T47D (cell line): Measurements from ENCODE around the gene SRSF10.

ENCODE experiments used
- DNase-seq, 2 experiments: peaks; one replicate each; pipeline versions ENCODE4 v3.0.0 to v3.0.0-alpha.2; 2011 to 2012; ENCODE audit warnings: low read depth in 1 of 2, low spot score in 1 of 2
- JUND ChIP-seq: IDR thresholded peaks from 2 replicates; pipeline ENCODE4 v1.6.1; 2012; ENCODE audit warnings: low read depth
- in situ Hi-C: cut with HindIII; loops from 2 replicates; pipeline ENCODE4 v1.10.0; 2016; ENCODE audit warnings: low sequenced_read_pairs, low pct_unique_long_range_greater_than_20kb

SRSF10 gene

GRCh38 chr1:23984417-23985186 is 4.5 kb upstream of the SRSF10 start:
- in situ Hi-C loops, result no loop called here
- TF ChIP-seq JUND, result 0 out of 2 replicates have a peak, but pooled peaks have one; percentile 22
- peak; percentile 38 to 63 for DNase-seq

- no peak for DNase-seq
- no peak for TF ChIP-seq JUND
- in situ Hi-C loops, result no loop called here
These were observed 572 bp upstream of the SRSF10 start for GRCh38 chr1:23980728-23981070.

- DNase-seq, result no peak
- no peak for TF ChIP-seq JUND
- in situ Hi-C loops, result no loop called here
These were observed 693 bp downstream of the SRSF10 start for GRCh38 chr1:23979387-23979880.

- no peak for DNase-seq
- in situ Hi-C loops, result no loop called here
- no peak for TF ChIP-seq JUND
These were observed 1.3 kb downstream of the SRSF10 start for GRCh38 chr1:23978805-23979204.

- no peak for DNase-seq
- no peak for TF ChIP-seq JUND
- in situ Hi-C loops, result no loop called here
These were observed 2.3 kb downstream of the SRSF10 start for GRCh38 chr1:23977854-23978191.

GRCh38 chr1:23977187-23977853 is 2.8 kb downstream of the SRSF10 start:
- no peak for DNase-seq
- no peak for TF ChIP-seq JUND
- in situ Hi-C loops, result no loop called here

GRCh38 chr1:23967871-23968270 is 12.3 kb downstream of the SRSF10 start:
- in situ Hi-C loops, result no loop called here
- no peak for DNase-seq
- TF ChIP-seq JUND, result no peak

GRCh38 chr1:23966973-23967493 is 13.1 kb downstream of the SRSF10 start:
- in situ Hi-C loops, result no loop called here
- TF ChIP-seq JUND, result no peak
- no peak for DNase-seq

- in situ Hi-C loops, result no loop called here
- TF ChIP-seq JUND, result no peak
- DNase-seq, result no peak
These were observed 15.1 kb downstream of the SRSF10 start for GRCh38 chr1:23964790-23965740.

GRCh38 chr1:23964235-23964668 is 15.9 kb downstream of the SRSF10 start:
- no peak for TF ChIP-seq JUND
- DNase-seq, result no peak
- in situ Hi-C loops, result no loop called here

- no peak for TF ChIP-seq JUND
- DNase-seq, result no peak
- in situ Hi-C loops, result no loop called here
These were observed 16.4 kb downstream of the SRSF10 start for GRCh38 chr1:23963617-23964234.
